ENCODE measurements around the gene HDAC9. TPM values are rescaled to one million over a fixed set of nuclear protein-coding genes. Genes with fewer than 3 reads are reported as not detected.

HDAC9 gene
- total RNA-seq, 4 donors from 2014 or later: 63.0 to 130 (median 107) TPM

DNA sequence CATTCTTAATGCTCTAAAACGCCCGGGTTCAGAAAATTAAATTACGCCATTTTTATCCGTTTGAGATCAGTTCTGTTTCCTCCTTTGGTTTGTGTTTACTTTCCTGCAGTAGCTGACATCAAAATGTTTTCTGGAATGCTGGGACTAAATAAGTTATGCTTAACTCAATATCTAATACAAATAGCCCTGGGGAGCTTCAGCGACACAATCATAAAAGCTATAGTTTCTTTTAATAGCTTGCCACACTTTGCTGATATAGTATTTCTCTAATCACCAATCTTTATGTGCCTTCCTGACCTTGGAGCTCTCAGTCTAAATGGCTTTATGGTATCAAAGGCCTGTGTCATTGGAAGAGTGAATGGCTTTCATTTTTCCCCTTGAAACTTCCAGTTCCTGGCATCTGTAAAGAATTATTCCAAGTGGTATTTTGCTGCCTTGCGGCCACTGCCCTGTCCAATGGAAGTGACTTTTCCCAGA is 202.7 kb downstream of the HDAC9 start:
- H3K27ac ChIP-seq (replicated peaks in 1 of 4): no peak overlapping the region
- DNase-seq (ENCODE audit: extremely low spot score): no peak
- no peaks in the 10 kb centered on the region for H3K27me3 ChIP-seq
- H3K4me3 ChIP-seq: no peak overlapping the region
- H3K9me3 ChIP-seq: no peaks in the 10 kb centered on the region
- H3K4me1 ChIP-seq: no peaks in the 10 kb centered on the region
- intact Hi-C loops (cut with DNase I): no loop called here
- 94% methylated on average over 6 of the region's 6 CpGs for WGBS
- H3K36me3 ChIP-seq: no peaks in the 10 kb centered on the region
- TF ChIP-seq EP300 (IDR thresholded peaks at IDR 0.05): no peak
- TF ChIP-seq POLR2A (IDR thresholded peaks at IDR 0.05; ENCODE audit: low read depth): no peak
- no peak for TF ChIP-seq POLR2AphosphoS5 (IDR thresholded peaks at IDR 0.05)
- TF ChIP-seq, protein P1, sequence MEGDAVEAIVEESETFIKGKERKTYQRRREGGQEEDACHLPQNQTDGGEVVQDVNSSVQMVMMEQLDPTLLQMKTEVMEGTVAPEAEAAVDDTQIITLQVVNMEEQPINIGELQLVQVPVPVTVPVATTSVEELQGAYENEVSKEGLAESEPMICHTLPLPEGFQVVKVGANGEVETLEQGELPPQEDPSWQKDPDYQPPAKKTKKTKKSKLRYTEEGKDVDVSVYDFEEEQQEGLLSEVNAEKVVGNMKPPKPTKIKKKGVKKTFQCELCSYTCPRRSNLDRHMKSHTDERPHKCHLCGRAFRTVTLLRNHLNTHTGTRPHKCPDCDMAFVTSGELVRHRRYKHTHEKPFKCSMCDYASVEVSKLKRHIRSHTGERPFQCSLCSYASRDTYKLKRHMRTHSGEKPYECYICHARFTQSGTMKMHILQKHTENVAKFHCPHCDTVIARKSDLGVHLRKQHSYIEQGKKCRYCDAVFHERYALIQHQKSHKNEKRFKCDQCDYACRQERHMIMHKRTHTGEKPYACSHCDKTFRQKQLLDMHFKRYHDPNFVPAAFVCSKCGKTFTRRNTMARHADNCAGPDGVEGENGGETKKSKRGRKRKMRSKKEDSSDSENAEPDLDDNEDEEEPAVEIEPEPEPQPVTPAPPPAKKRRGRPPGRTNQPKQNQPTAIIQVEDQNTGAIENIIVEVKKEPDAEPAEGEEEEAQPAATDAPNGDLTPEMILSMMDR (IDR thresholded peaks at IDR 0.05): no peak

DNA sequence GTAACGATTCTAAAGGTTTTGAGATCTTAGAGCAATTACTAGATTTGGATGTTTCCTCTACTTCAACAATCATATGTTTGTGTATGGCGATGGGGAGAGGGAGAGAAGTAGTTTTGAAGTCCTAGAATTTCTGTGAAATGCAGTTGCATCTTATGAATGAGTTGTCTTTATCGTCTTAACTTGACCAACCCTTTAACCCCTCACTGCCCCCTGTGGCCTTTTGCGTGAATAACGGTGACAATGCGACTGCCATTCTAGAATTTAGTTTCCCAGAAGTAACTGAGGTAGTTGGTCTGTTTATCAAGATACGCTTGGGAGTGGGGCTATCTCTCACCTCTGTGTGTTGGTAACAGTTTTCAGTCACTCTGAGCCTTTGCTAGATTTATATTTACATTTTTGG is 204.6 kb downstream of the HDAC9 start:
- Histone ChIP-seq H3K27me3 (no peaks in the 10 kb centered on the region), H3K36me3 (no peaks in the 10 kb centered on the region), H3K4me1 (no peaks in the 10 kb centered on the region), H3K4me3 (no peak overlapping the region), H3K9me3 (no peaks in the 10 kb centered on the region), H3K27ac (replicated peaks in 1 of 4) (no peak overlapping the region)
- TF ChIP-seq POLR2A (IDR thresholded peaks at IDR 0.05; ENCODE audit: low read depth): no peak
- TF ChIP-seq, protein P1 (IDR thresholded peaks at IDR 0.05): no peak
- no peak for TF ChIP-seq POLR2AphosphoS5 (IDR thresholded peaks at IDR 0.05)
- no peak for TF ChIP-seq EP300 (IDR thresholded peaks at IDR 0.05)
- no peak for DNase-seq (ENCODE audit: extremely low spot score)
- WGBS: 87% methylated on average over 7 of the region's 7 CpGs
- intact Hi-C loops (cut with DNase I): no loop called here

DNA sequence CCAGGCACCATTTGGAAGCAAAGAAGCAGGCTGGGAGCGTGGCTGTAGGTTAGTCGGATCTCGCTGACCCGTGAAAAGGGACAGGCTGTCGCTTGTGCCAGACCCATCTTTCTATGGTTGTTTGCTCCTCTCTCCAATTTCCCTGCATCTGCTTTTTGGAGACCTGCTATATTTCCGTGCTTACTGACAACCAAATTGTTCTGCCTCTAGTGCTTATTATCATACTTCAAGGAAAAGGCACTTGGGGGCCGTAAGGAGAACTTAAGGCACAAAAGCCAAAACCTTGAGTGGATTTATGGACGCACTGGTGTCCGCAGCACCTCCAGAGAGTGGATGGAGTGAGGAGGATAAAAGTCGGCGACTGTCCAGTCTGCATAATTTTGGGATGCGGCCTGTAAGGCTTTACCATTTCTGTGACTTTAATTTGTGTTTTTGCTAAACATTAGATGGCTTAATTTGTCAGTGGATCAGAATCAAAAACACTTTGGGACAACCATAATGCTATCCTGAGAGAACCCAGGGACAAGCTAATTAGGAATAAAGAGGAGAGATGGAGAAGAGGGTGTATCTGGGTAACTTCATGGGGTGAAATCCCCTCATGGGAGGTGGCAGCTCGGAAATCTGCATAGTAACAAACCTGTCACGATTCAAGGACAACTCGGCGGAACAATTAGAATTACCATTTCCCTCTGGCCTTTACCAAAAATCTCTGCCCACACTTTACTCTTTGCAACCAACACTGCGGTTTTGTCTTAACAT is 206.7 kb downstream of the HDAC9 start:
- whole genome bisulfite sequencing: 90% methylated on average over 17 of the region's 17 CpGs
- Histone ChIP-seq H3K27me3 (no peaks in the 10 kb centered on the region), H3K36me3 (no peaks in the 10 kb centered on the region), H3K9me3 (no peaks in the 10 kb centered on the region), H3K4me3 (no peak overlapping the region), H3K4me1 (no peaks in the 10 kb centered on the region), H3K27ac (replicated peaks in 1 of 4) (no peak overlapping the region)
- intact Hi-C loops (cut with DNase I): no loop called here
- no peak for TF ChIP-seq POLR2AphosphoS5 (IDR thresholded peaks at IDR 0.05)
- no peak for TF ChIP-seq POLR2A (IDR thresholded peaks at IDR 0.05; ENCODE audit: low read depth)
- TF ChIP-seq, protein P1 (IDR thresholded peaks at IDR 0.05): no peak
- TF ChIP-seq EP300 (IDR thresholded peaks at IDR 0.05): no peak
- no peak for DNase-seq (ENCODE audit: extremely low spot score)

DNA sequence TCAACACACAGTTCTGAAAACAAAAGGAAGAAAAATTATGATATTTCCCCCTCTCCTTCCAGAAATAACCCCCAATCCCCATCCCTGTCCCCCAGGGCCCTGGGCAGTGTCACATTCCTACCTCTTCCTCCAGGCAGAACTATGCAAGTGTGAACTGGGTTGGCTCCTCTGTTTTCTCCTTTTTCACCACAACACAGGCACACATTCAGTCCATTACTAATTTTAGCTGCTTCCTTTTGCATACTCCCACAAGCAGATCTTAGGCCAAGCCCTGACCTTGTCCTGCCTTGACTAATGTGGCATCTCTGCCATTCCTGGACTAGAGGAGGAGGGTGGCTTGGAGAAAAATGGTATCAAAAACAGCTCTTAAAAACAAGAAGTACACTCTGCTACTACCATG is 208.1 kb downstream of the HDAC9 start:
- no peak overlapping the region for H3K4me3 ChIP-seq
- no peak for DNase-seq (ENCODE audit: extremely low spot score)
- H3K9me3 ChIP-seq: no peaks in the 10 kb centered on the region
- H3K27ac ChIP-seq (replicated peaks in 1 of 4): no peak overlapping the region
- no peak for TF ChIP-seq POLR2AphosphoS5 (IDR thresholded peaks at IDR 0.05)
- TF ChIP-seq, protein P1 (IDR thresholded peaks at IDR 0.05): no peak
- TF ChIP-seq EP300 (IDR thresholded peaks at IDR 0.05): no peak
- no peak for TF ChIP-seq POLR2A (IDR thresholded peaks at IDR 0.05; ENCODE audit: low read depth)
- peaks cover 0 to 4% (median 0%) of the 10 kb centered on the region in 4 donors for H3K4me1 ChIP-seq
- intact Hi-C loops (cut with DNase I): no loop called here
- no peaks in the 10 kb centered on the region for H3K27me3 ChIP-seq
- H3K36me3 ChIP-seq: no peaks in the 10 kb centered on the region
